Measurements from ENCODE around the gene OR5AR1.

Gene OR5AR1

DNA sequence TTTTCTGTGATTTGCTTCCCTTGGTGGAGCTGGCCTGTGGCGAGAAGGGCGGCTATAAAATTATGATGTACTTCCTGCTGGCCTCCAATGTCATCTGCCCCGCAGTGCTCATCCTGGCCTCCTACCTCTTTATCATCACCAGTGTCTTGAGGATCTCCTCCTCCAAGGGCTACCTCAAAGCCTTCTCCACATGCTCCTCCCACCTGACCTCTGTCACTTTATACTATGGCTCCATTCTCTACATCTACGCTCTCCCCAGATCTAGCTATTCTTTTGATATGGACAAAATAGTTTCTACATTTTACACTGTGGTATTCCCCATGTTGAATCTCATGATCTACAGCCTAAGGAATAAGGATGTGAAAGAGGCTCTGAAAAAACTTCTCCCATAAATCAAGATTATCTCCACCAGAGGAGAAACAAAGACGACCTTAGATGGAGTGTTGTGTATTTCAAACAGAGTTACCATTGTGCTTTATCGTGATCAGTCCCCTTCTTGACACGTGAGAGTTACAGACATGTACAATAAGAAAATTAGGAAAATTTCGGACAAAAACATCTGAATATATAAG is 37.5 kb downstream of the OR5AR1 start:
- H3K4me3 ChIP-seq (ENCODE audit: low read depth, low read length), result no peak overlapping the region
- TF ChIP-seq, protein P1, sequence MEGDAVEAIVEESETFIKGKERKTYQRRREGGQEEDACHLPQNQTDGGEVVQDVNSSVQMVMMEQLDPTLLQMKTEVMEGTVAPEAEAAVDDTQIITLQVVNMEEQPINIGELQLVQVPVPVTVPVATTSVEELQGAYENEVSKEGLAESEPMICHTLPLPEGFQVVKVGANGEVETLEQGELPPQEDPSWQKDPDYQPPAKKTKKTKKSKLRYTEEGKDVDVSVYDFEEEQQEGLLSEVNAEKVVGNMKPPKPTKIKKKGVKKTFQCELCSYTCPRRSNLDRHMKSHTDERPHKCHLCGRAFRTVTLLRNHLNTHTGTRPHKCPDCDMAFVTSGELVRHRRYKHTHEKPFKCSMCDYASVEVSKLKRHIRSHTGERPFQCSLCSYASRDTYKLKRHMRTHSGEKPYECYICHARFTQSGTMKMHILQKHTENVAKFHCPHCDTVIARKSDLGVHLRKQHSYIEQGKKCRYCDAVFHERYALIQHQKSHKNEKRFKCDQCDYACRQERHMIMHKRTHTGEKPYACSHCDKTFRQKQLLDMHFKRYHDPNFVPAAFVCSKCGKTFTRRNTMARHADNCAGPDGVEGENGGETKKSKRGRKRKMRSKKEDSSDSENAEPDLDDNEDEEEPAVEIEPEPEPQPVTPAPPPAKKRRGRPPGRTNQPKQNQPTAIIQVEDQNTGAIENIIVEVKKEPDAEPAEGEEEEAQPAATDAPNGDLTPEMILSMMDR (IDR thresholded peaks at IDR 0.05; ENCODE audit: low read depth, low read length, missing control alignments), result no peak
- no peak for DNase-seq (ENCODE audit: low read depth)

DNA sequence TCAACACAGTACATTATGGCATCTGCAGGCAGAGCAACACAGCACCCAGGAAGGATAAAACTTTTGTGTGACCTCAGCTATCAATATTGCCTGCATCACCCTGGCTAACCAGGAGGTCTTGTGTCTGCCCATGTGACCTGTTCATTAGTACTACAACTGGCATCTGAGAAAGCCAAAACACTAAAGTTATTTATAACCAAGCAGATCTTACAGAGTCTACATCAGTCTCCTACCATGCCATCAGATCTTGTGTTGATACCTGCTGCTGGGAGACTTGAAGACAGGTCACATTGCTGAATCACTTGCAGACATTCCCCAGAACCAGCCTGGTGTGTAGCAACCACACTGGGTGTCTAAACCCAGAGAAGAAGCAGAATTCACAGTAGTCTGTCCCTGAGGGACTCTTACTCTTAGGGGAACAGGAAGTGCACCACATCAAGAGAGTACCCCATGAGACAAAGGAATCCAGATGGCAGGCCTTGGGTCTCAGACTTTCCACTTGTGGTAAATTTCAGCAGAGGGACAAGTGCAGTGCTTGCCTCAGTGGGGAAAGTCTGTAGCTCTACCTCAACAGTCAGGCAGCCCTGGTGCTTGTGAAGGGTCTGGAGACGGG is 42.4 kb downstream of the OR5AR1 start:
- no peak overlapping the region for H3K4me3 ChIP-seq (ENCODE audit: low read depth, low read length)
- TF ChIP-seq, protein P1 (IDR thresholded peaks at IDR 0.05; ENCODE audit: low read depth, low read length, missing control alignments), result no peak
- no peak for DNase-seq (ENCODE audit: low read depth)

DNA sequence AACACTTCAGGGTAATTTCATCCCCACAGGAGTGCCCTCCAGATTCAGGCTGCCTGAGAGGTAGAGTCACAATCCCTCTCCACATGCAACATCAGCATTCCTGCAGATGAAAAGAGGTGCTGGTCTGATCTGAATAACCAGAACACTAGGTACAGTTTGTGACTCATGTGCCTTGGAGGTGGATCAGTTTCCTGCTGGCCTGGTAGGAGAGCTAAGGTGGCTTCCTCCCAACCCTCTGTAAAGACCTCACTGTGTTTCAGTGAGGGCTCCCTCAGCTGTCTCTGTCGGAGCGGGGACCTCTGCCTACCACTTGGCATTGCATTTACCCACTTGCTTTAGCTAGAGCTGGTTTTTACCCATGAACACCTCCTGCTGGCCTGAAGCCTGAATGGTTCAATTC is 43.0 kb downstream of the OR5AR1 start:
- no peak overlapping the region for H3K4me3 ChIP-seq (ENCODE audit: low read depth, low read length)
- no peak for DNase-seq (ENCODE audit: low read depth)
- TF ChIP-seq, protein P1 (IDR thresholded peaks at IDR 0.05; ENCODE audit: low read depth, low read length, missing control alignments), result no peak

DNA sequence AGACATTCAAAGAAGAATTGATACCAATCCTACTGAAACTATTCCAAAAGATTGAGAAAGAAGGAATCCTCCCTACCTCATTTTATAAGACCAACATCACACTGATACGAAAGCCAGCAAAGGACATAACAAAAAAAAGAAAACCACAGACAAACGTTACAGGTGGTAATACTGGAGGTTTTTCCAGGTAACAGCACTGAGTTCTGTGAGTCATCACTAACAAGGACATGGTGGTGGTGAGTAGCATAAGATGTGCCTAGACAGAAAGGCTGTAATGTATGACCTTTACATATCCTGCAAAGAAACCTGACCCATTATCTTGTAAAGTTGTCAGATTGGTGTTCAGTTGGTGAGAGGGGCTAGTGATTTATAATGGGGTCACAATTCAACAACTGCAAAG is 50.7 kb downstream of the OR5AR1 start:
- DNase-seq (ENCODE audit: low read depth), result no peak

More for the DNA sequence above, 50.7 kb downstream of the OR5AR1 start:
- TF ChIP-seq, protein P1 (IDR thresholded peaks at IDR 0.05; ENCODE audit: low read depth, low read length, missing control alignments), result no peak
- H3K4me3 ChIP-seq (ENCODE audit: low read depth, low read length), result no peak overlapping the region

All from GM12864 (cell line).